ENCODE results near the gene BLNK. TPM values are rescaled to one million over a fixed set of nuclear protein-coding genes. Genes with fewer than 3 reads are reported as not detected.
"Not testable (repeated sequence)": the region's sequence is repeated elsewhere in the genome, so short reads cannot be mapped to it uniquely, and the experiment has no call there.

BLNK gene
- total RNA-seq, 1 donor from 2014 or later, result not detected

- TF ChIP-seq EZH2 (IDR thresholded peaks at IDR 0.05; ENCODE audit: insufficient read depth, low read length) (no peak), CTCF (IDR thresholded peaks at IDR 0.05; ENCODE audit: insufficient read depth, low read depth, low read length) (no peak)
- Mint-ChIP-seq H3K36me3 (ENCODE audit: low read depth, unreplicated experiment) (no peaks in the 10 kb centered on the region), H3K4me1 (ENCODE audit: low read depth, unreplicated experiment) (no peaks in the 10 kb centered on the region), H3K27ac (ENCODE audit: unreplicated experiment) (no peak overlapping the region), H3K9me3 (ENCODE audit: unreplicated experiment) (no peaks in the 10 kb centered on the region), H3K27me3 (ENCODE audit: low read depth, unreplicated experiment) (peaks cover 6% of the 10 kb centered on the region), H3K4me3 (ENCODE audit: unreplicated experiment) (no peak overlapping the region)
- no peak overlapping the region for H3K4me2 ChIP-seq (ENCODE audit: low read length)
- H2AFZ ChIP-seq (ENCODE audit: low read depth, low read length), result no peak overlapping the region
- no peak for DNase-seq (ENCODE audit: low read depth)
- H3K4me1 ChIP-seq (ENCODE audit: insufficient read depth, low read length), result no peaks in the 10 kb centered on the region
- H4K20me1 ChIP-seq (ENCODE audit: insufficient read depth, low read length), result no peaks in the 10 kb centered on the region
- H3K79me2 ChIP-seq (ENCODE audit: insufficient read depth, low read length), result no peaks in the 10 kb centered on the region
- H3K4me3 ChIP-seq (ENCODE audit: insufficient read depth, low read depth, low read length), result no peak overlapping the region
- H3K27me3 ChIP-seq (ENCODE audit: insufficient read depth, low read length), result peaks cover 4% of the 10 kb centered on the region
- no peaks in the 10 kb centered on the region for H3K9me3 ChIP-seq (ENCODE audit: insufficient read depth, low read depth, low read length)
- no peak overlapping the region for H3K27ac ChIP-seq (ENCODE audit: low read depth, low read length)
- no peak for FAIRE-seq
- H3K9ac ChIP-seq (ENCODE audit: low read length), result no peak overlapping the region
- H3K36me3 ChIP-seq (ENCODE audit: insufficient read depth, low read length), result no peaks in the 10 kb centered on the region
These were observed 38.9 kb upstream of the BLNK start for GRCh38 chr10:96310321-96310669.

GRCh38 chr10:96309628-96310320, 38.4 kb upstream of the BLNK start:
- DNase-seq (ENCODE audit: low read depth) (no peak), FAIRE-seq (no peak)
- no peak overlapping the region for H3K4me3 ChIP-seq (ENCODE audit: insufficient read depth, low read depth, low read length)
- no peak overlapping the region for H2AFZ ChIP-seq (ENCODE audit: low read depth, low read length)
- Mint-ChIP-seq H3K9me3 (ENCODE audit: unreplicated experiment) (no peaks in the 10 kb centered on the region), H3K4me3 (ENCODE audit: unreplicated experiment) (no peak overlapping the region), H3K4me1 (ENCODE audit: low read depth, unreplicated experiment) (no peaks in the 10 kb centered on the region), H3K27ac (ENCODE audit: unreplicated experiment) (no peak overlapping the region), H3K27me3 (ENCODE audit: low read depth, unreplicated experiment) (peaks cover 6% of the 10 kb centered on the region), H3K36me3 (ENCODE audit: low read depth, unreplicated experiment) (no peaks in the 10 kb centered on the region)
- no peaks in the 10 kb centered on the region for H3K36me3 ChIP-seq (ENCODE audit: insufficient read depth, low read length)
- H3K79me2 ChIP-seq (ENCODE audit: insufficient read depth, low read length), result no peaks in the 10 kb centered on the region
- H4K20me1 ChIP-seq (ENCODE audit: insufficient read depth, low read length), result no peaks in the 10 kb centered on the region
- peaks cover 4% of the 10 kb centered on the region for H3K27me3 ChIP-seq (ENCODE audit: insufficient read depth, low read length)
- no peak overlapping the region for H3K9ac ChIP-seq (ENCODE audit: low read length)
- no peak overlapping the region for H3K4me2 ChIP-seq (ENCODE audit: low read length)
- no peak overlapping the region for H3K27ac ChIP-seq (ENCODE audit: low read depth, low read length)
- no peak for TF ChIP-seq CTCF (IDR thresholded peaks at IDR 0.05; ENCODE audit: insufficient read depth, low read depth, low read length)
- TF ChIP-seq EZH2 (IDR thresholded peaks at IDR 0.05; ENCODE audit: insufficient read depth, low read length), result no peak
- no peaks in the 10 kb centered on the region for H3K4me1 ChIP-seq (ENCODE audit: insufficient read depth, low read length)
- no peaks in the 10 kb centered on the region for H3K9me3 ChIP-seq (ENCODE audit: insufficient read depth, low read depth, low read length)

- H3K4me2 ChIP-seq (ENCODE audit: low read length); DNase-seq (ENCODE audit: low read depth); H3K4me3 Mint-ChIP-seq (ENCODE audit: unreplicated experiment); H3K27me3 ChIP-seq (ENCODE audit: insufficient read depth, low read length); H3K4me3 ChIP-seq (ENCODE audit: insufficient read depth, low read depth, low read length); H4K20me1 ChIP-seq (ENCODE audit: insufficient read depth, low read length); H3K36me3 Mint-ChIP-seq (ENCODE audit: low read depth, unreplicated experiment); H3K9me3 Mint-ChIP-seq (ENCODE audit: unreplicated experiment); H3K79me2 ChIP-seq (ENCODE audit: insufficient read depth, low read length); H3K36me3 ChIP-seq (ENCODE audit: insufficient read depth, low read length); H3K27ac ChIP-seq (ENCODE audit: low read depth, low read length); H2AFZ ChIP-seq (ENCODE audit: low read depth, low read length); H3K9ac ChIP-seq (ENCODE audit: low read length); FAIRE-seq; H3K4me1 Mint-ChIP-seq (ENCODE audit: low read depth, unreplicated experiment); H3K27ac Mint-ChIP-seq (ENCODE audit: unreplicated experiment); H3K9me3 ChIP-seq (ENCODE audit: insufficient read depth, low read depth, low read length); H3K4me1 ChIP-seq (ENCODE audit: insufficient read depth, low read length): not testable (repeated sequence)
- peaks cover 11% of the 10 kb centered on the region for H3K27me3 Mint-ChIP-seq (ENCODE audit: low read depth, unreplicated experiment)
These were observed 37.5 kb upstream of the BLNK start for GRCh38 chr10:96308854-96309253.

Measured in astrocyte (in vitro differentiated cells and primary cell).